Measurements from ENCODE around the gene ARHGEF9. TPM values are rescaled to one million over a fixed set of nuclear protein-coding genes. Genes with fewer than 3 reads are reported as not detected.
A peak's percentile ranks its signal among the peaks of the same experiment; 100 is the strongest.
"Not testable (repeated sequence)": the region's sequence is repeated elsewhere in the genome, so short reads cannot be mapped to it uniquely, and the experiment has no call there.

The ARHGEF9 gene
- 15.9 TPM for polyA plus RNA-seq (2013)

GRCh38 chrX:63784902-63785707, at the start of gene ARHGEF9:
Gene ARHGEF9 (minus strand): TSS chrX:63785214. CDS start chrX:63785145, 69 bp downstream.
- ChIA-PET POLR2A (no interaction called here), CTCF (interaction anchor here (1.2 kb wide), 1 partner anchor 22 kb away, joined by 3 read pairs; no protein-coding TSS in a partner anchor)
- no peaks in the 10 kb centered on the region for H3K9me3 ChIP-seq (ENCODE audit: control extremely low read depth in 1 of 5, control insufficient read depth in 4 of 5, insufficient read depth in 2 of 5, low read depth in 1 of 5, low read length in 4 of 5)
- H3K4me3 ChIP-seq (ENCODE audit: control insufficient read depth in 1 of 7, extremely low read depth in 1 of 7, insufficient read depth in 4 of 7, low read depth in 2 of 7, low read length in 6 of 7) = peak within 1 kb of the TSS; percentile 35 to 75 (median 59)
- DNase-seq = peak; percentile 25 to 75 (median 61)
- peak within 1 kb of the TSS in 1 of 2 experiments; percentile 26 for H3K27ac ChIP-seq (ENCODE audit: insufficient read depth in 1 of 2, low read depth in 1 of 2, low read length in 2 of 2, poor library complexity in 1 of 2, severe bottlenecking in 2 of 2)
- H3K27me3 ChIP-seq (replicated peaks in 2 of 5; ENCODE audit: control insufficient read depth in 4 of 5, insufficient read depth in 5 of 5, low read length in 4 of 5) = no peaks in the 10 kb centered on the region
- H3K36me3 ChIP-seq (ENCODE audit: control insufficient read depth in 4 of 4, insufficient read depth in 4 of 4, low read length in 3 of 4) = no peaks in the 10 kb centered on the region
- H3K4me1 ChIP-seq (ENCODE audit: control extremely low read depth in 1 of 4, control insufficient read depth in 4 of 4, insufficient read depth in 4 of 4, low read length in 3 of 4) = peaks cover 0 to 10% (median 5%) of the 10 kb centered on the region in 4 experiments
- 27% methylated on average over 20 of the region's 30 CpGs for WGBS (ENCODE audit: insufficient coverage)

GRCh38 chrX:63825446-63825845, 40.4 kb upstream of the ARHGEF9 start:
- H3K9me3 ChIP-seq (ENCODE audit: control extremely low read depth in 1 of 5, control insufficient read depth in 4 of 5, insufficient read depth in 2 of 5, low read depth in 1 of 5, low read length in 4 of 5); H3K4me3 ChIP-seq (ENCODE audit: control insufficient read depth in 1 of 7, extremely low read depth in 1 of 7, insufficient read depth in 4 of 7, low read depth in 2 of 7, low read length in 6 of 7); DNase-seq; CTCF ChIA-PET; H3K36me3 ChIP-seq (ENCODE audit: control insufficient read depth in 4 of 4, insufficient read depth in 4 of 4, low read length in 3 of 4); H3K4me1 ChIP-seq (ENCODE audit: control extremely low read depth in 1 of 4, control insufficient read depth in 4 of 4, insufficient read depth in 4 of 4, low read length in 3 of 4); H3K27ac ChIP-seq (ENCODE audit: insufficient read depth in 1 of 2, low read depth in 1 of 2, low read length in 2 of 2, poor library complexity in 1 of 2, severe bottlenecking in 2 of 2); POLR2A ChIA-PET; H3K27me3 ChIP-seq (replicated peaks in 2 of 5; ENCODE audit: control insufficient read depth in 4 of 5, insufficient read depth in 5 of 5, low read length in 4 of 5): not testable (repeated sequence)
- WGBS (ENCODE audit: insufficient coverage) = 97% methylated on average over 11 of the region's 23 CpGs

- Histone ChIP-seq H3K36me3 (ENCODE audit: control insufficient read depth in 4 of 4, insufficient read depth in 4 of 4, low read length in 3 of 4) (no peaks in the 10 kb centered on the region), H3K27me3 (replicated peaks in 2 of 5; ENCODE audit: control insufficient read depth in 4 of 5, insufficient read depth in 5 of 5, low read length in 4 of 5) (no peaks in the 10 kb centered on the region), H3K4me1 (ENCODE audit: control extremely low read depth in 1 of 4, control insufficient read depth in 4 of 4, insufficient read depth in 4 of 4, low read length in 3 of 4) (no peaks in the 10 kb centered on the region), H3K9me3 (ENCODE audit: control extremely low read depth in 1 of 5, control insufficient read depth in 4 of 5, insufficient read depth in 2 of 5, low read depth in 1 of 5, low read length in 4 of 5) (no peaks in the 10 kb centered on the region), H3K27ac (ENCODE audit: insufficient read depth in 1 of 2, low read depth in 1 of 2, low read length in 2 of 2, poor library complexity in 1 of 2, severe bottlenecking in 2 of 2) (no peak overlapping the region), H3K4me3 (ENCODE audit: control insufficient read depth in 1 of 7, extremely low read depth in 1 of 7, insufficient read depth in 4 of 7, low read depth in 2 of 7, low read length in 6 of 7) (no peak overlapping the region)
- 94% methylated on average over 4 of the region's 4 CpGs for WGBS (ENCODE audit: insufficient coverage)
- CTCF ChIA-PET = no interaction called here
- DNase-seq = no peak
- POLR2A ChIA-PET = no interaction called here
Measured at GRCh38 chrX:63818156-63818555, 33.1 kb upstream of the ARHGEF9 start.

- Histone ChIP-seq H3K27ac (ENCODE audit: insufficient read depth in 1 of 2, low read depth in 1 of 2, low read length in 2 of 2, poor library complexity in 1 of 2, severe bottlenecking in 2 of 2) (no peak overlapping the region), H3K36me3 (ENCODE audit: control insufficient read depth in 4 of 4, insufficient read depth in 4 of 4, low read length in 3 of 4) (no peaks in the 10 kb centered on the region), H3K9me3 (ENCODE audit: control extremely low read depth in 1 of 5, control insufficient read depth in 4 of 5, insufficient read depth in 2 of 5, low read depth in 1 of 5, low read length in 4 of 5) (no peaks in the 10 kb centered on the region), H3K4me3 (ENCODE audit: control insufficient read depth in 1 of 7, extremely low read depth in 1 of 7, insufficient read depth in 4 of 7, low read depth in 2 of 7, low read length in 6 of 7) (no peak overlapping the region), H3K4me1 (ENCODE audit: control extremely low read depth in 1 of 4, control insufficient read depth in 4 of 4, insufficient read depth in 4 of 4, low read length in 3 of 4) (no peaks in the 10 kb centered on the region), H3K27me3 (replicated peaks in 2 of 5; ENCODE audit: control insufficient read depth in 4 of 5, insufficient read depth in 5 of 5, low read length in 4 of 5) (no peaks in the 10 kb centered on the region)
- POLR2A ChIA-PET = no interaction called here
- WGBS (ENCODE audit: insufficient coverage) = 80% methylated on average over 2 of the region's 4 CpGs
- DNase-seq = no peak
- CTCF ChIA-PET = no interaction called here
Measured at GRCh38 chrX:63817696-63818095, 32.7 kb upstream of the ARHGEF9 start.

GRCh38 chrX:63812823-63813222, 27.8 kb upstream of the ARHGEF9 start:
- Histone ChIP-seq H3K9me3 (ENCODE audit: control extremely low read depth in 1 of 5, control insufficient read depth in 4 of 5, insufficient read depth in 2 of 5, low read depth in 1 of 5, low read length in 4 of 5) (no peaks in the 10 kb centered on the region), H3K36me3 (ENCODE audit: control insufficient read depth in 4 of 4, insufficient read depth in 4 of 4, low read length in 3 of 4) (no peaks in the 10 kb centered on the region), H3K4me3 (ENCODE audit: control insufficient read depth in 1 of 7, extremely low read depth in 1 of 7, insufficient read depth in 4 of 7, low read depth in 2 of 7, low read length in 6 of 7) (no peak overlapping the region), H3K27ac (ENCODE audit: insufficient read depth in 1 of 2, low read depth in 1 of 2, low read length in 2 of 2, poor library complexity in 1 of 2, severe bottlenecking in 2 of 2) (no peak overlapping the region), H3K4me1 (ENCODE audit: control extremely low read depth in 1 of 4, control insufficient read depth in 4 of 4, insufficient read depth in 4 of 4, low read length in 3 of 4) (no peaks in the 10 kb centered on the region), H3K27me3 (replicated peaks in 2 of 5; ENCODE audit: control insufficient read depth in 4 of 5, insufficient read depth in 5 of 5, low read length in 4 of 5) (no peaks in the 10 kb centered on the region)
- DNase-seq = no peak
- WGBS (ENCODE audit: insufficient coverage) = 70% methylated on average over 2 of the region's 5 CpGs
- ChIA-PET POLR2A (interaction anchor here (0.6 kb wide), 1 partner anchor 125 kb away, joined by 3 read pairs; no protein-coding TSS in a partner anchor), CTCF (no interaction called here)

GRCh38 chrX:63810746-63811145, 25.7 kb upstream of the ARHGEF9 start:
- no peak overlapping the region for H3K27ac ChIP-seq (ENCODE audit: insufficient read depth in 1 of 2, low read depth in 1 of 2, low read length in 2 of 2, poor library complexity in 1 of 2, severe bottlenecking in 2 of 2)
- H3K4me3 ChIP-seq (ENCODE audit: control insufficient read depth in 1 of 7, extremely low read depth in 1 of 7, insufficient read depth in 4 of 7, low read depth in 2 of 7, low read length in 6 of 7) = no peak overlapping the region
- no peak for DNase-seq
- H3K4me1 ChIP-seq (ENCODE audit: control extremely low read depth in 1 of 4, control insufficient read depth in 4 of 4, insufficient read depth in 4 of 4, low read length in 3 of 4) = no peaks in the 10 kb centered on the region
- no peaks in the 10 kb centered on the region for H3K27me3 ChIP-seq (replicated peaks in 2 of 5; ENCODE audit: control insufficient read depth in 4 of 5, insufficient read depth in 5 of 5, low read length in 4 of 5)
- ChIA-PET CTCF (no interaction called here), POLR2A (no interaction called here)
- no peaks in the 10 kb centered on the region for H3K9me3 ChIP-seq (ENCODE audit: control extremely low read depth in 1 of 5, control insufficient read depth in 4 of 5, insufficient read depth in 2 of 5, low read depth in 1 of 5, low read length in 4 of 5)
- no peaks in the 10 kb centered on the region for H3K36me3 ChIP-seq (ENCODE audit: control insufficient read depth in 4 of 4, insufficient read depth in 4 of 4, low read length in 3 of 4)
- 88% methylated on average over 2 of the region's 2 CpGs for WGBS (ENCODE audit: insufficient coverage)

GRCh38 chrX:63809173-63809572, 24.2 kb upstream of the ARHGEF9 start:
- WGBS (ENCODE audit: insufficient coverage) = 88% methylated on average over 3 of the region's 3 CpGs
- Histone ChIP-seq H3K9me3 (ENCODE audit: control extremely low read depth in 1 of 5, control insufficient read depth in 4 of 5, insufficient read depth in 2 of 5, low read depth in 1 of 5, low read length in 4 of 5) (no peaks in the 10 kb centered on the region), H3K36me3 (ENCODE audit: control insufficient read depth in 4 of 4, insufficient read depth in 4 of 4, low read length in 3 of 4) (no peaks in the 10 kb centered on the region), H3K4me1 (ENCODE audit: control extremely low read depth in 1 of 4, control insufficient read depth in 4 of 4, insufficient read depth in 4 of 4, low read length in 3 of 4) (no peaks in the 10 kb centered on the region), H3K27me3 (replicated peaks in 2 of 5; ENCODE audit: control insufficient read depth in 4 of 5, insufficient read depth in 5 of 5, low read length in 4 of 5) (no peaks in the 10 kb centered on the region), H3K27ac (ENCODE audit: insufficient read depth in 1 of 2, low read depth in 1 of 2, low read length in 2 of 2, poor library complexity in 1 of 2, severe bottlenecking in 2 of 2) (no peak overlapping the region), H3K4me3 (ENCODE audit: control insufficient read depth in 1 of 7, extremely low read depth in 1 of 7, insufficient read depth in 4 of 7, low read depth in 2 of 7, low read length in 6 of 7) (no peak overlapping the region)
- CTCF ChIA-PET = no interaction called here
- no peak for DNase-seq
- POLR2A ChIA-PET = no interaction called here
